Peyer's patch (tissue), 4 donors: Measurements from ENCODE around the gene OXNAD1. TPM values are rescaled to one million over a fixed set of nuclear protein-coding genes. Genes with fewer than 3 reads are reported as not detected.

Source experiments
- DNase-seq, 3 donors: peaks; one replicate each; pipeline ENCODE4 v3.0.0-alpha.2; 2017 to 2019
- H3K27ac ChIP-seq, 4 donors: fragments of 200-600 bp; sonication (generic); one replicate each; pipeline ENCODE4 v1.5.1; 2016 to 2019
- H3K27me3 ChIP-seq, 2 donors: fragments of 200-600 bp; sonication (generic); one replicate each; pipeline ENCODE4 v1.5.1; 2019
- H3K36me3 ChIP-seq, 3 donors: fragments of 200-600 bp; sonication (generic); one replicate each; pipeline ENCODE4 v1.5.1; 2016 to 2019
- H3K4me1 ChIP-seq, 4 donors: fragments of 200-600 bp; sonication (generic); one replicate each; pipeline ENCODE4 v1.5.1; 2016 to 2019
- H3K4me3 ChIP-seq, 4 donors: fragments of 200-600 bp; sonication (generic); 1 replicate in 3 of 4; 2 replicates in 1 of 4; pipeline ENCODE4 v1.5.1; 2016 to 2019; ENCODE audit warnings: mild to moderate bottlenecking in 1 of 4
- H3K9me3 ChIP-seq, 4 donors: fragments of 200-600 bp; sonication (generic); one replicate each; pipeline ENCODE4 v1.5.1; 2016 to 2019; ENCODE audit warnings: mild to moderate bottlenecking in 1 of 4
- POLR2A ChIP-seq, 2 donors: fragments of 450-650 bp; IDR thresholded peaks; one replicate each; pipeline ENCODE4 v1.5.1; 2017; ENCODE audit warnings: antibody characterized with exemption in 2 of 2, mild to moderate bottlenecking in 2 of 2, moderate library complexity in 2 of 2
- total RNA-seq, 4 donors: library from RNA; depleted of rRNA; stranded (reverse); fragments of >200 nt; gene quantifications; one replicate each; pipeline ENCODE4 v1.1.0, GENCODE V29; 2016
- TF ChIP-seq, protein P1 (sequence below), 6 experiments: fragments of 450-650 bp in 4 of 6; fragments of 200-600 bp in 2 of 6; sonication (generic) in 1 of 6; IDR thresholded peaks; one replicate each; pipeline ENCODE4 v1.5.1; 2017 to 2019; ENCODE audit warnings: antibody characterized with exemption in 6 of 6, mild to moderate bottlenecking in 3 of 6, moderate library complexity in 1 of 6

The OXNAD1 gene
- total RNA-seq, 4 donors from 2014 or later = 44.5 to 45.8 (median 45.2) TPM

DNA sequence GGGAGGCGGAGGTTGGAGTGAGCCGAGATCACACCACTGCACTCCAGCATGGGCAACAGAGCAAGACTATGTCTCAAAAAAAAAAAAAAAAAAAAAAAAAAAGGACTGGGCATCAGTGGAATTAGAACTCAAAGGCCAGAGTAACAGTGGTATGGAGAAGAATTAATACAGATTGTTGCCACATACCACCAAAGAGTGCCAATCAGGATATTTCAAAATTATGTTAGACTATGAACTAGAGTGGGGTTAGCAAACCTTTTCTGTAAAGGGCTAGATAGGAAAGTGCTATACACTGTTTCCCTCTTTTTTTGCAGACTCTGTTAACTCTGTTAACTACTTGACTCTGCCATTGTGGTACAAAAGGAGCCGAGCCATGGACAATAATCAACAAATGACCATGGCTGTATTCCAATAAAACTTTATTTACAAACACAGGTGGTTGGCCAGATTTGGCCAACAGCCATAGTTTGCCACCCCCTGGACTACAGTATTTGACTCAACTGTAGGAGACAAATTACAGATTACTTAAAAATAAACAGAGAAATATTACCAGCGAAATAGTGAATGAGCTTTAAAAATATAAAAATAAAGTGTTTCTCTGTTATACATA is 28.9 kb upstream of the OXNAD1 start:
- Histone ChIP-seq H3K4me3 (no peak overlapping the region), H3K36me3 (no peaks in the 10 kb centered on the region), H3K27ac (no peak overlapping the region), H3K9me3 (no peaks in the 10 kb centered on the region), H3K4me1 (no peaks in the 10 kb centered on the region), H3K27me3 (no peaks in the 10 kb centered on the region)
- TF ChIP-seq POLR2A (IDR thresholded peaks at IDR 0.05) = no peak
- TF ChIP-seq, protein P1, sequence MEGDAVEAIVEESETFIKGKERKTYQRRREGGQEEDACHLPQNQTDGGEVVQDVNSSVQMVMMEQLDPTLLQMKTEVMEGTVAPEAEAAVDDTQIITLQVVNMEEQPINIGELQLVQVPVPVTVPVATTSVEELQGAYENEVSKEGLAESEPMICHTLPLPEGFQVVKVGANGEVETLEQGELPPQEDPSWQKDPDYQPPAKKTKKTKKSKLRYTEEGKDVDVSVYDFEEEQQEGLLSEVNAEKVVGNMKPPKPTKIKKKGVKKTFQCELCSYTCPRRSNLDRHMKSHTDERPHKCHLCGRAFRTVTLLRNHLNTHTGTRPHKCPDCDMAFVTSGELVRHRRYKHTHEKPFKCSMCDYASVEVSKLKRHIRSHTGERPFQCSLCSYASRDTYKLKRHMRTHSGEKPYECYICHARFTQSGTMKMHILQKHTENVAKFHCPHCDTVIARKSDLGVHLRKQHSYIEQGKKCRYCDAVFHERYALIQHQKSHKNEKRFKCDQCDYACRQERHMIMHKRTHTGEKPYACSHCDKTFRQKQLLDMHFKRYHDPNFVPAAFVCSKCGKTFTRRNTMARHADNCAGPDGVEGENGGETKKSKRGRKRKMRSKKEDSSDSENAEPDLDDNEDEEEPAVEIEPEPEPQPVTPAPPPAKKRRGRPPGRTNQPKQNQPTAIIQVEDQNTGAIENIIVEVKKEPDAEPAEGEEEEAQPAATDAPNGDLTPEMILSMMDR (IDR thresholded peaks at IDR 0.05) = no peak
- DNase-seq = no peak

DNA sequence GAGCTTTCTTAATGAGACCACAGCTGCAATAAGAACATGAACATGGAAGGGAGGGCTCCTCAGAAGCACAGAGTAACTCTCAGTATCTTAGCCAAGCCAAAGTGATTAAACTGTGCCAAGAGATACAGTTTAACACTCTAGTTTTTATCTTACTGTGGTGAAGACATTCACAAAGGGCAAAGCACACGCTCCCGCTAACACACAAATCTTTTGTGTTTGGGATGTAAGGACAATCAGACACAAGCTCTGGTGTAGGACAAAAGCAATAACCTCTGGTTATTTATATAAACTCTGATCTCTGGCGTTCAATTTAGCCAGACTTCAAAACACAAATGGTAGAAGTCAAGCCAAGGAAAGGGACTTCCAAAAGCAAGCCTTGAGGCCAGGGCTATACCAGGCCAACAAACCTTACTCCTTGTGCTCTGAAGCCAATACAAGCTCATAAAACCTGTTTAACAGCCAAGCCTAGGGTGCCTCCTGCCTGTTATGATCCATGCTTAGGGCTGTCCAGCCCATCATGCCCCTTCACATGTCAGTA is 28.1 kb upstream of the OXNAD1 start:
- Histone ChIP-seq H3K36me3 (no peaks in the 10 kb centered on the region), H3K27ac (no peak overlapping the region), H3K27me3 (no peaks in the 10 kb centered on the region), H3K4me1 (no peaks in the 10 kb centered on the region), H3K4me3 (no peak overlapping the region), H3K9me3 (no peaks in the 10 kb centered on the region)
- DNase-seq = no peak
- no peak for TF ChIP-seq POLR2A (IDR thresholded peaks at IDR 0.05)
- TF ChIP-seq, protein P1 (IDR thresholded peaks at IDR 0.05) = no peak

DNA sequence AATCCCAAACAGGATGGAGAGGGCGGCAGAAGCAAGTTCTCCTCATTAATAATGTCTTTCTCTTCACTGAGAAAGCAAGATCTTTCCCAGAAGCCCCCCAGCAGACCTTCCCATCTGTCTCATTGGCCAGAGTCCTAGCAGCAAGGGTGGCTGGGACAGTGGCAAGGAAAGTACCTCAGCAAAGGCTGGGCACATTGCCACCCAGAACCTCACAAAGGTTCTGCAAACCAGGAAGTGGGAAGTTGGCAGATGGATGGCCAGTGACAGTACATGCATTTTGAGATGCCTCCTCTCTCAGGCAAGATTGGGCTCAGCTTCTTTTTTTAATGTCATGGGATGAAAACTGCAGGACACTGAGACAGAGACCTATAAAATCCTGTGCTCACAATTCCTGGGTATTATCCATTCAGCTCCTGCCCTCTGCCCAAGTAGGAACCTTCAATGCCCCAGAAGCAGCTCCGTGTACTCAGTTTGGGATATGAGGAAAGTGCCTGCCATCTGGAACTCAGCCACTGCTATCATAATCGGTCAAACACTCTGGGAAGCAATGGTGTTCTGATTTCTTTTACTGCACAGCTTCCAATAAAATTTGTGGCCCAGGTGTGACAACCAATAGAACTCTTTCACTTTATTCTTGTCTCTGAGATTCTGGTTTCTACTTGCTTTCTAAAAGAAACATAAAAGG is 25.8 kb upstream of the OXNAD1 start:
- no peaks in the 10 kb centered on the region for H3K27me3 ChIP-seq
- no peaks in the 10 kb centered on the region for H3K9me3 ChIP-seq
- no peak for DNase-seq
- no peak for TF ChIP-seq POLR2A (IDR thresholded peaks at IDR 0.05)
- TF ChIP-seq, protein P1 (IDR thresholded peaks at IDR 0.05) = no peak
- no peaks in the 10 kb centered on the region for H3K4me1 ChIP-seq
- H3K36me3 ChIP-seq = no peaks in the 10 kb centered on the region
- no peak overlapping the region for H3K4me3 ChIP-seq
- no peak overlapping the region for H3K27ac ChIP-seq

DNA sequence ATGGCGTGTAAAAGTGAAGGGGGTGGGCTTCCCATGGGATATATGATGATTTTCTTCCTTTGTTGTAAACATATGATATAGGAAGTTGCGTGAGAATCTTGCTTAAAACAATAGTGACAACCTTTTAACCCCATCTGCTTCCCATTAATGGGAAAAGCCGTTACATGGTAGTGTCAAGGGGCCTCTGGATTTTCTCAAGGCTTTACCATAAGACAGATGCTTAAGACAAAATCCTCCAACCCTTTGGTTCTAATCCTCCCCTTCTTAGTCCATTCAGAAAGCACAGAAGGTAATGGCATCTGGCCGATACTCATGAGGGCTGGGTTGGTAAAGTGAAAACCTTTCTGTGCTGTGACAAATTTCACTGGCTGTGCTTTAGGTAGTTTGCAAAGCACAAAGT is 25.2 kb upstream of the OXNAD1 start:
- Histone ChIP-seq H3K27ac (no peak overlapping the region), H3K27me3 (no peaks in the 10 kb centered on the region), H3K4me1 (no peaks in the 10 kb centered on the region), H3K4me3 (no peak overlapping the region), H3K36me3 (no peaks in the 10 kb centered on the region), H3K9me3 (no peaks in the 10 kb centered on the region)
- no peak for DNase-seq
- TF ChIP-seq POLR2A (IDR thresholded peaks at IDR 0.05) = no peak
- TF ChIP-seq, protein P1 (IDR thresholded peaks at IDR 0.05) = no peak

DNA sequence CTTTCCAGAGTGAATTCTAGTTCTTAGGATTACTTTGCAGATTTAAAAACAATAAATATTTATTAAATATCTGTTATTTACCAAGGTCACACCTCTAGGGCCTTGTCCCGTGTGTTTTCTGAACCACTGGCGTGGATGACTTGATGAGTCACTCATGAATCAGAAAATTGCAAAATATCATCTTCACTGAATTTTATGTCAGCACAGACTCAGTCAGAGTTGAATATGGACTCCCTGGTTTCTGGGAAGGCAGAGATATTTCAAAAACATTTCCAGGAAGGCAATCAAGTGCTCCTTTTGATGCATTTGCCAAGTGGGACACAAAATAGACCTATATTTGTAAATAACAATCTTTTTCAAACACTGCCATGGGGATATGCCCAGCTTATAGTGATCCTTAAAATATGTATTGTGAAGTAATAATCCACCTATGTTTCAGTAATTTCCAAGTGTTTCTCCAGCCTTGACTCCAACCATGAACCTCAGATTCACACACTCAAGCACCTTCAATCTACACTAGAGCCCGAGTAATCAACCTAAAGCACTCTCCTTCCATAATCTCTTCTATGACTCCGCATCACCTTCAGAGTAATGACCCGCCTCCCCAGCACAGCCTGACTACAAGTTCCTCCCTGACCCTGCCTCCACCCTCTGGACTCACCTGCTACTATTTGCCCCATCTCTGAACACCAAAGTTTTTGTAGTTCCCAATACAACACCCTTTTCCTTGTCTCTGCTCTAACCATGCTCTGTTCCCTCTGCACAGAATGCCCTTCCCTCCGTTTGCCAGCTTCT is 24.6 kb upstream of the OXNAD1 start:
- Histone ChIP-seq H3K9me3 (no peaks in the 10 kb centered on the region), H3K27me3 (no peaks in the 10 kb centered on the region), H3K4me3 (no peak overlapping the region), H3K36me3 (no peaks in the 10 kb centered on the region), H3K4me1 (no peaks in the 10 kb centered on the region), H3K27ac (peak overlapping the region in 1 of 4 donors; percentile 30)
- DNase-seq = no peak
- TF ChIP-seq, protein P1 (IDR thresholded peaks at IDR 0.05) = no peak
- TF ChIP-seq POLR2A (IDR thresholded peaks at IDR 0.05) = no peak
